ENCODE results near the gene BBS9.

The BBS9 gene

DNA sequence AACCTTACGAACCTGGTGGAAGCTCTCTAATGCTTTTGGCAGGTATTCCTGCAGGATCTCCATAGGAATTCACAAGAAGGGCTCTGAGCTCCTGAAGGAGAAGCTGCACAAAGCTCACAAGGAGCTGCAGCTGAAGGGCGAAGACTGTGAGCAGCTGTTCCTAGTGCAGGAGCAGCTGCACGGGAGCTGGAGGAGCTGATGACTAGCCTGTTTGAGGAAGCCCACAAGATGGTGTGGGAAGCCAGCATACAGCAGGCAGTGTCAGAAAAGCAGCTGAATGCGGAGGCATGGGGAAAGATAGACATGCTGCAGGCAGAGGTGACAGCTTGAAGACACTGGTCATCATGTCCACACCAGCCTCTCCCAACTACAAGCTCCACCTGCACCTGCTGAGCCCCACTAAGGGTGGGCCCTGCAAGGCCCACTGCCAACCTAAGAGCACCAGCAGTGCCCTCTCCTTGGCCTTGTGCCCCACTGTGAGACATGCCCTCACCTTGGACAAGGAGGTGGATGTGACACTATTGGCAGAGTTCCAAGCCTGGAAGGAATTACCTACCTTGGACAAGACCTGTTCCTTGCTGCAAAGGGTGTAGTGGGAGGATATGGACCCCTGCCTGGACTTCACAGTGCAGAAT lies 250.6 kb downstream of the BBS9 start:
- no peak for DNase-seq

DNA sequence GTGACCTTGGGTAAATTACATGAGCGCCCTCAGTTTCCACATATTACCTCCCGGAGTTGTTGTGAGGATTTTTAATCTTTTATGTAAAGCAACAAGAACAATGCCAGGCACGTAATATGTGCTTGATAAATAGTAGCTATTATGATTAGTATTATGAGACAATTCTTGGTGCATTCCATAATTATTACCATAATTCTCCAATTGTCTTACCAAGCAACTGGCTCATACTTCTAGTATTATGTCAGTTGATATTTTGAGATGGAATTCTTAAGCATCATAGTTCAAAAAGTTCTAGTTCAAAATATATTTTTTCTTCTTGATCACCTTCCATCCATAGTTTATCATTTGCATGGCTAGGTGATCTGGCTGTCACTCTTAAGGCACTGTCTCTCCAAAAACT lies 259.0 kb downstream of the BBS9 start:
- DNase-seq = no peak

DNA sequence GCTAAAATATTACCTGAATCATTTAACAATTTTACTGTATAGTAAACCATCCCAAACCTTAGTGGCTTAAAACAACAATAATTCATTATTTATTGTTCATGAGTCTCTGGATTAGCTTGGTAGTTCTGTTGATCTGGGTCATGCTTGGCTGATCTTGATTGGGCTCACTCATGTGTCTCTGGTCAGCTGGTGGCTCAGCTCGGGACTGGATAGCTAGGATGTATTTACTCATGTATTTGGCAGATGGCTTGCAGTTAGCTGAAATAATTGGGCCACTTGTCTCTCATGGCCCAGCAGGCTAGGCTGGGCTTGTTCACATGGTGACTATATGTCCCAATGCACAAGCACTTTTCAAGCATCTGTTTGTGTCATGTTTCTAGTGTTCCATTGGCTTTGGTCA lies 262.8 kb downstream of the BBS9 start:
- no peak for DNase-seq

DNA sequence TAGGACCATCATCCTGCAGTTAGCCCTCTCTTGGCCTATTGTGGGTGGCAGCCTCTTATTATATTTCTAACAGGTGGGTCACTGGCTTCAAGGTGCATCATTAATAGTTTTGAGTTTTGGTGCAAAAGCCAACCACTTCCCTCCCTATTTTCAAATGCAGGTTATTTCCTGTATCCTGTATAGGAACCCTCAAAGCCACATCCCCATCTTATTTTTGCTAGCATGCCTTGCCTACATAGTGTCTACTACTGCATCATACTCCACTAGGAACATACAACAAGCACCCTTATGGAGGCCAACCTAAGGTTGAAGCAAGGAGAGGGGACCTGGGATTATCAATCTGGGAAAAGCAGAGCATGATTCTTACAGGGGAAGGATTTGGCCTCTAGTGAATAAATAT lies 264.4 kb downstream of the BBS9 start:
- DNase-seq = no peak

- no peak for DNase-seq
Observed at GRCh38 chr7:33395340-33395739, 266.0 kb downstream of the BBS9 start.

DNA sequence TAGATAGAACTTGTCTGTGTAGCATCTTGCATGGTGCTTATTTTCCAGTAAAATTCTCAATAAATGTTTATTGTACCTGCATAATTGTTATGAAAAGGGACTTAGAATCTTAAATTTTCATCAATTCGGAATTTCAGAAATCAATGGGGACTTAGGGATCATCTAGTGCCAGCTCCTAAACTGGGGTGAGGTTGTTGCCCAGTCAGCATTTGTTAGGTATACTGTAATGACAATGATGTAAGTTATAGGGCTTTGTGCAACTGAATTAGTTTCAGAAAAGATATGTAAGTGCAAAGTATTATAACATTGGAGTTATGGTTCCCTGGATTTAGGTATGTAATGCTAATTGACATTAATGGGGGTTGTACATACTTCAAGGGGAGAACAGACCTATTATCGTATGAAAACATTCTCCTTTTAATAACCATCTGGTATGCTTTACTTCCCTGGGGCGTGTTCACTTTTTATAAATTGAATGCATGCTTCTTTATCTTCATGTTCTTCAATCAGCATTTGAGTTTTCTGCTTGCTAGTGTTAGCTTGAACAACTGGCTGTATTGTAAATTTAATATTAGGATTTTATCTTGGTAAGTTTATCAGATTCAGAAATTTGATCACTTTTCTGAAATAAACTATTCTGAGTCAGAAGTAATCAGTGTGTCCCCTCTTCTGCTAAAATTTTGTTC lies 270.3 kb downstream of the BBS9 start:
- DNase-seq = no peak

- DNase-seq = no peak
Observed at GRCh38 chr7:33400214-33400538, 270.8 kb downstream of the BBS9 start.

- no peak for DNase-seq
Observed at GRCh38 chr7:33410266-33410665, 280.9 kb downstream of the BBS9 start.

GRCh38 chr7:33411020-33411419 lies 281.7 kb downstream of the BBS9 start:
- DNase-seq = no peak

GRCh38 chr7:33412331-33412730 lies 283.0 kb downstream of the BBS9 start:
- DNase-seq = no peak

DNA sequence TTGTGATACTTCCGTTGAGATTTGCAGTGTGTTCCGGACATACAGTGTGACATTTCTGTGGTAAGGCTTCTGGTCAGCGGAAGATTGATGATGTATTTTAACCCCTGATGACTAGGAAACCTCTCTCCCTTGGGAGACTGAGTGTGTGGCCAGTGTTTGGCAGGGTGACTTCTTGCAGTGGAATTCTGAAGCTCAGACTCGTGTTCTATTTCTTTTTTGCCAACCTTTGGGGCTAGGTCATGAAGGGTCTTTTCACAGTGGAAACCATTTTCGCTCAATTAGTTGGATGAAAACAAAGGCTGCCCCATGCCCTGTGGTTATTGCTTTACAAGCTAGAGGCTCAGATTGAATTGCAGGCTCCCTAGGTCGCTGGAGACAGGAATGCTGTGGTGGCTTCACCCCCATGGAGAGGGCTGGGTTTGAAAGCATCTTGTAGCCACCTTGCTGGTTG lies 288.9 kb downstream of the BBS9 start:
- no peak for DNase-seq

GRCh38 chr7:33420311-33420940 lies 291.1 kb downstream of the BBS9 start:
- DNase-seq = no peak

DNA sequence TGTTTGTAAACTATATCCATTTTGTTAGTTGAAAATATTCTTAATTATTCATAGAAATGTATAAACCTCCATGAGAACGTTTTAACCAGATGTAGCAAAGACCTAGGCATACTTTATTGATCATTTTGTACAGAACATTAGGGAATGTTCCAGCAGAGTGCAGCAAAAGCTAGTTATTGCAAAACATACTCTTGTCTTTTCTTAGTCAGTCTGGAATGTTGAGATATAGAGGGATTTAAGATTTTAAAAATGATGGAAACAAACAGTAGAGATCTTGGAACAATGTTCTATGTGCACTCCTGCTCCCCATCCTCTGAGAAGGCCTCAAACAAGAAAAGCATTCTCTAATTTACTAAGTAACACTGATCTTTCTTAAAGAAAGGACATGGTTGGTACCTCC lies 292.1 kb downstream of the BBS9 start:
- no peak for DNase-seq

GRCh38 chr7:33422141-33422540 lies 292.8 kb downstream of the BBS9 start:
- DNase-seq = no peak

- no peak for DNase-seq
Observed at GRCh38 chr7:33422825-33423645, 293.7 kb downstream of the BBS9 start.

- DNase-seq = no peak
Observed at GRCh38 chr7:33423646-33424020, 294.3 kb downstream of the BBS9 start.

- no peak for DNase-seq
Observed at GRCh38 chr7:33425395-33425794, 296.0 kb downstream of the BBS9 start.

DNA sequence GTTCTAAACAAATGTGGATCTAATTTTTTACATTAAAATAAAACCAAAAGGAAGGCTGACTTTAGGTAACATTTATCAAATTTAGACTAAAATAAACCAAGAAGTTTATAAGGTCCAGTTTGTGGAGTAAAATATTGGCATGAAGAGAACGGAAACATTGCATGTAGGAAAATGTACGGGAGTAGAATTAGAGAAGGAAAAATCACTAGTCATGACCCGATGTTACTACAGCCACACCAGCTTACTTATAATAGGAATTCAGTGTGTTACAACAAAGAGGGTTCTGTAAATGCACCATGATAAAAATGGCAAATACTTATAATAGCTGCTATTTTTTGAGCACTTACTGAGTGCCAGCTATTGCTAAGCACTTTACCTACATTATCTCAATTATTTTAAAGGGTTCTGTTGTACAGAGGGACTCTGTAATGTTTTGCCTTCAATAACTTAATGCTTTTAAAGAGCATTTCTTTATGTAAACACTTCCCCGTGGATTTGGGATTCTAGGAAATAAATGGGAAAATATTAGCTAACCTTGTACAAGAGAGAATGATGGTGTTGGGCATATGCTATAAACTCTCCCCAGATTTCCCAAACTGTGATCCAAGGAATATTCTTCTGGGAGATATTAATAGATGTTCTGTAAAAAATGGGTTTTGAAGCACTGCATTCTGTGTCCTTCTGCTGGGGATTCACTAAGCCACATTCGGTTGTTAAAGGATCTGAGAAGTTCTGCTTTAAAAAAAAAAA lies 296.7 kb downstream of the BBS9 start:
- DNase-seq = no peak

- no peak for DNase-seq
Observed at GRCh38 chr7:33428415-33428814, 299.1 kb downstream of the BBS9 start.

DNA sequence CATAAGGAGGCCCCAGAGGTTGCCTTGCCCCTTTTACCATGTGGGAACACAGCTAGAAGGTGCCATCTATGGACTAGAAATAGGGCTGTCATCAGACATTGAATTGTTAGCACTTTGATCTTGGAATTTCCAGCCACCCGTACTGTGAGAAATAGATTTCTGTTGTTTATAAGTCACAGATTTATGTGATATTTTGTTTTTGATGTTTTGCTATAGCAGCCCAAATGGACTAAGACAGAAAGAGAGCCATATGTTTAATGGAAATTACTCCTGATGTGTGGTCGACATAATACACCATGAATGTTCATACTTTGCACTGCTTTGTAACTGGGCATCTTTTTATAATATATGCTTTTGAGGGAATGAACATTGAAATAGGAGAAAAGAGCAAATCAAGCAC lies 302.2 kb downstream of the BBS9 start:
- no peak for DNase-seq

DNA sequence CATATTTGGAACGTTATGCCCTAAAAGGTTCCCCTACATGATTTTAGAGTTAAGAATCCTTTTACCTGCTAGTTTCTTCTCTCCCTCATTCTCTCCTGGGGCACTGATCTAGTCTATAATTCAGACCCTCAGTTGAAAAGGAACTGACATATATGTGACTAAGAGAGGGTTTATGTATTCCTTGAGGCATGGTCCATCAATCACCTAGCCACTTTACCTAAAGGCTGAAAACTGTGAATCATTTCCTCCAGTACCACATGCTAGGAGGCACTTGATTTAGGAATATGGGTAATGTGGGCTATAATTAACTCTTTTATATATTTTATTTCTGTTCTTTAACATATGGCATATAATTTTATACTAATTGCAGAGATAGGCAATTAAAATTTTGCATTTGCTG lies 303.5 kb downstream of the BBS9 start:
- DNase-seq = no peak

DNA sequence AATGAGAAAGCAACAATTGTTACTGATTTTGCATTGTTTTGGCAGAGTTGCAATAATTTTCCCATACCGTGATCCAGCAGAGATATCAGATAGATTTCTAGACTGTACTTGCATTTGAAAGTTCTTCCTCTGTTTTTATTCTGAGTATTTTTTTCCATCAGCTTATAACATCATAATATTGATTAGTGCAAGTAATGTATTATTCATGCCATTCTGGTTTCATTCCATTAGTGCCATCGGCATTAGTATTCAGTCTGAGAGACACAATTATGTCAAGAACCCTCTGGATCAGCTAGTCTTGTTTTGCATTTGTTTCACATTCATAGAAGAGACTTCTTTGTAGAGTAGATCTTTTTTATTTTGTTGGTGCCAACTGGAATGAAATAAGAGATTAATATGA lies 304.0 kb downstream of the BBS9 start:
- DNase-seq = no peak

- no peak for DNase-seq
Observed at GRCh38 chr7:33444511-33444910, 315.1 kb downstream of the BBS9 start.

Measured in RPMI8226 (cell line).